ENCODE data around the gene ETS2.

ETS2 gene

DNA sequence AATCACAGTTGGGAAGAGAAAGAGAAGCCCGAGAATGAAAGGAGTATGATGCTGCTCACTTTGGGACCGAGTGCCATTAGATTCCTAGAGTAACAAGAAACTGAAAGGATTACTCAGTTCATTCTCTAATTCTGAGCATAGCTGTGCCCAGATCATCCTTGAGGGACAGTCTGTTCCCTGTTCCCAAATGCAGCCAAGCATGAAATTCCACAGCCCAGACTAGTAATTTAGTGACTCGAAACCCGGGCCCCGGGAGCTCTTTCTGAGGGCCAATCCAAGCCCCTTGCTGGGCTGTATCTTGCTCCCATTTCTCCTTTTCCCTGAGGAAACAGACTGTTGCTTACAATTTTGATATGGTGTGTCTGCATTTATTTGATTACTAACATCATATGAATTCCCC, 30.0 kb upstream of the ETS2 start:
- TF ChIP-seq NFIC (IDR thresholded peaks at IDR 0.05) (no peak), TAF1 (IDR thresholded peaks at IDR 0.05; ENCODE audit: low read depth) (no peak), RAD21 (IDR thresholded peaks at IDR 0.05; ENCODE audit: low read depth) (no peak), TCF12 (IDR thresholded peaks at IDR 0.05; ENCODE audit: low read depth) (no peak), TEAD4 (IDR thresholded peaks at IDR 0.05) (no peak), EP300 (IDR thresholded peaks at IDR 0.05; ENCODE audit: borderline replicate concordance) (no peak), ZBTB7A (IDR thresholded peaks at IDR 0.05; ENCODE audit: low read depth) (no peak), CEBPB (IDR thresholded peaks at IDR 0.05) (no peak)
- TF ChIP-seq, protein P1, sequence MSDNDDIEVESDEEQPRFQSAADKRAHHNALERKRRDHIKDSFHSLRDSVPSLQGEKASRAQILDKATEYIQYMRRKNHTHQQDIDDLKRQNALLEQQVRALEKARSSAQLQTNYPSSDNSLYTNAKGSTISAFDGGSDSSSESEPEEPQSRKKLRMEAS (IDR thresholded peaks at IDR 0.05) = no peak
- TF ChIP-seq, protein P2, sequence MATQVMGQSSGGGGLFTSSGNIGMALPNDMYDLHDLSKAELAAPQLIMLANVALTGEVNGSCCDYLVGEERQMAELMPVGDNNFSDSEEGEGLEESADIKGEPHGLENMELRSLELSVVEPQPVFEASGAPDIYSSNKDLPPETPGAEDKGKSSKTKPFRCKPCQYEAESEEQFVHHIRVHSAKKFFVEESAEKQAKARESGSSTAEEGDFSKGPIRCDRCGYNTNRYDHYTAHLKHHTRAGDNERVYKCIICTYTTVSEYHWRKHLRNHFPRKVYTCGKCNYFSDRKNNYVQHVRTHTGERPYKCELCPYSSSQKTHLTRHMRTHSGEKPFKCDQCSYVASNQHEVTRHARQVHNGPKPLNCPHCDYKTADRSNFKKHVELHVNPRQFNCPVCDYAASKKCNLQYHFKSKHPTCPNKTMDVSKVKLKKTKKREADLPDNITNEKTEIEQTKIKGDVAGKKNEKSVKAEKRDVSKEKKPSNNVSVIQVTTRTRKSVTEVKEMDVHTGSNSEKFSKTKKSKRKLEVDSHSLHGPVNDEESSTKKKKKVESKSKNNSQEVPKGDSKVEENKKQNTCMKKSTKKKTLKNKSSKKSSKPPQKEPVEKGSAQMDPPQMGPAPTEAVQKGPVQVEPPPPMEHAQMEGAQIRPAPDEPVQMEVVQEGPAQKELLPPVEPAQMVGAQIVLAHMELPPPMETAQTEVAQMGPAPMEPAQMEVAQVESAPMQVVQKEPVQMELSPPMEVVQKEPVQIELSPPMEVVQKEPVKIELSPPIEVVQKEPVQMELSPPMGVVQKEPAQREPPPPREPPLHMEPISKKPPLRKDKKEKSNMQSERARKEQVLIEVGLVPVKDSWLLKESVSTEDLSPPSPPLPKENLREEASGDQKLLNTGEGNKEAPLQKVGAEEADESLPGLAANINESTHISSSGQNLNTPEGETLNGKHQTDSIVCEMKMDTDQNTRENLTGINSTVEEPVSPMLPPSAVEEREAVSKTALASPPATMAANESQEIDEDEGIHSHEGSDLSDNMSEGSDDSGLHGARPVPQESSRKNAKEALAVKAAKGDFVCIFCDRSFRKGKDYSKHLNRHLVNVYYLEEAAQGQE (IDR thresholded peaks at IDR 0.05; ENCODE audit: low read depth) = no peak

DNA sequence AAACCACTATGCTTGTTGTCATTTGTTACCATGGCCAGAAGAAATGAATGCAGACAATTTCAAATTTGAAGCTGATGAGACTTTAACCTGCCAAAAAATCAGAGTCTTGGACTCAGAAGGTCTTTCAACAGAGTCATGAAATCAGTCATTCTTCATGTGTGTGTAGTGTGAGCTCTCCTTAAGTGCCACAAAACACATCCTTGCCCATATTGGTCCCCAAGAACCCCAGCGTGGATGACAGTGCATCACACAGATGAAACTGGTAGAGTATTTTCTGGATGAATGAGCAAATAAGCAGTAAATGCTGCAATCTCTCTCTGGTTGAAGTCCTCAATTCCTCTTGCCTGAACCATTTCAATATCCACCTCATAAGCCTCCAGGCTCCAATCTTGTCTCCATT, 28.7 kb upstream of the ETS2 start:
- TF ChIP-seq EP300 (IDR thresholded peaks at IDR 0.05; ENCODE audit: borderline replicate concordance) (no peak), YY1 (IDR thresholded peaks at IDR 0.05; ENCODE audit: low read depth) (no peak), TCF12 (IDR thresholded peaks at IDR 0.05; ENCODE audit: low read depth) (no peak), CEBPB (IDR thresholded peaks at IDR 0.05) (no peak), EGR1 (IDR thresholded peaks at IDR 0.05) (no peak), CREB1 (IDR thresholded peaks at IDR 0.05; ENCODE audit: low read depth) (no peak), TAF1 (IDR thresholded peaks at IDR 0.05; ENCODE audit: low read depth) (no peak), RAD21 (IDR thresholded peaks at IDR 0.05; ENCODE audit: low read depth) (no peak), NFIC (IDR thresholded peaks at IDR 0.05) (no peak), FOXM1 (IDR thresholded peaks at IDR 0.05; ENCODE audit: borderline replicate concordance, low read depth) (no peak), ZBTB7A (IDR thresholded peaks at IDR 0.05; ENCODE audit: low read depth) (no peak)
- TF ChIP-seq, protein P2 (IDR thresholded peaks at IDR 0.05; ENCODE audit: low read depth) = no peak
- TF ChIP-seq, protein P1 (IDR thresholded peaks at IDR 0.05) = no peak

DNA sequence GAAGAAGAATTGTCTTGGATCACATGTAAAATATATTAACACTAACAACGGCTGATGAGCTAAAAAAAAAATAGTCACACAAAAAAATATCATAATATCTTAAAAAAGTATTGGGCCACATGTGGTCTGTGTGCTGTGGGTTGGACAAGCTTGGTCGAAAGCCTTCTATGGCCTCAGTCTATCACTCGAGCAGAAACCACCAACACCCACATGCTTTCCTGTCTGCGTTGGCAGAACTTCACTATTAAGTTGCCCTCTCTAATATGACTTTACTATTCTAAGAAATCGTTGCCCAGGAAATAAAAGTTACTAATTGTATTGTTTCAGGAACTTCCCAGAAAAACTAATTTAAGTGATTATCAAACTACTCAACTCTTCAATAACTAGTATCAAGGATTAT, 28.2 kb upstream of the ETS2 start:
- TF ChIP-seq, protein P3, sequence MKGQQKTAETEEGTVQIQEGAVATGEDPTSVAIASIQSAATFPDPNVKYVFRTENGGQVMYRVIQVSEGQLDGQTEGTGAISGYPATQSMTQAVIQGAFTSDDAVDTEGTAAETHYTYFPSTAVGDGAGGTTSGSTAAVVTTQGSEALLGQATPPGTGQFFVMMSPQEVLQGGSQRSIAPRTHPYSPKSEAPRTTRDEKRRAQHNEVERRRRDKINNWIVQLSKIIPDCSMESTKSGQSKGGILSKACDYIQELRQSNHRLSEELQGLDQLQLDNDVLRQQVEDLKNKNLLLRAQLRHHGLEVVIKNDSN (IDR thresholded peaks at IDR 0.05) = no peak
- TF ChIP-seq TAF1 (IDR thresholded peaks at IDR 0.05; ENCODE audit: low read depth) (no peak), RAD21 (IDR thresholded peaks at IDR 0.05; ENCODE audit: low read depth) (no peak), EP300 (IDR thresholded peaks at IDR 0.05; ENCODE audit: borderline replicate concordance) (no peak), CEBPB (IDR thresholded peaks at IDR 0.05) (no peak)
- TF ChIP-seq, protein P2 (IDR thresholded peaks at IDR 0.05; ENCODE audit: low read depth) = no peak

DNA sequence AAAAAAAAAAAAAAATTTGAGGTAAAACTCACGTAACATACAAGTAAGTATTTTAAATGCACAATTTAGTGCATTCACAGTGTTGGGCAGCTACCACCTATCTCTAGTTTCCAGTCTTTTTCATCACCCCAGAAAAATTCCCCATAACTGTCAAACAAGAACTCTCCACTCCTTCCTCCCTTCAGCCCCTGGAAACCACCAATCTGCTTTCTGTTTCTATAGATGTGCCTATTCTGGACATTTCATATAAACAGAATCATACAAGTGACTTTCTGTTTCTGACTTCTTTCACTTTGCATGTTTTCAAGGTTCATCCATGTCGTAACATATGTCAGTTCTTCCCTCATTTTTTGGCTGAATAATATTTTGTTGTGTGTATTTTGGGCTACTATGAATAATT, 24.9 kb upstream of the ETS2 start:
- TF ChIP-seq, protein P1 (IDR thresholded peaks at IDR 0.05) = no peak
- no peak for TF ChIP-seq EP300 (IDR thresholded peaks at IDR 0.05; ENCODE audit: borderline replicate concordance)
- no peak for TF ChIP-seq RAD21 (IDR thresholded peaks at IDR 0.05; ENCODE audit: low read depth)
- no peak for TF ChIP-seq ZBTB7A (IDR thresholded peaks at IDR 0.05; ENCODE audit: low read depth)
- TF ChIP-seq YY1 (IDR thresholded peaks at IDR 0.05; ENCODE audit: low read depth) = no peak
- TF ChIP-seq TCF12 (IDR thresholded peaks at IDR 0.05; ENCODE audit: low read depth) = no peak

DNA sequence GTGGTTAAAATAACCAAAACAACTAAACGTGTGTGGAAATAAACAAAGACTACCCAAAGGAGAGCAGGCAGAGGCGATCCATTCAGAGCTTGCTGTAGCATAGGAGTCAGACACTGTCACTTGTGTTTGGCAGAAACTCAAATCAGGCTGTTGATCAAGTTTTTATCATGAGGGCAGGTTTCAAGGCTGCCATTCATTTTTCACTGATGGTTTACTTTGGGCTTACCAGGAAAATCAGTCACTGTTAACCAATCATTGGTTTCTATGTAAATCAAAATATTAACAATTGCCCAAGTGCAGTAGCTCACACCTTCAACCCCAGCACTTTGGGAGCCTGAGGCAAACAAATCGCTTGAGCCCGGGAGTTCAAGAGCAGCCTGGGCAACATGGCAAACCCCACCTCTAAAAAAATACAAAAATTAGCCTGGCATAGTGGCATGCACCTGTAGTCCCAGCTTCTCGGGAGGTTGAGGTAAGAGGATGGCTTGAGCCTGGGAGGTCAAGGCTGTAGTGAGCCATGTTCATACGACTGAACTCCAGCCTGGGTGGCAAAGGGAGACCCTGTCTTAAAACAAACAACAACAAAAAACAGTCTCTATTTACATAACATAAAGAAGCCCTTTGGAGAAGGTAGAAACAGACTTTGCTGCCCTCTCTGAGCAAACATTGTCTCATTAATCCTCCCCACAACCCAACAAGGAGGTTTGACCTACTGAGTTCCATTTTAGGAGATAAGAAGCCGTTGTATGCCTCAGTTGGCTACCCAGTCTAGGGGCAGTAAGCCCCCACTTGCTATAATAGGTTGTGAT, 21.1 kb upstream of the ETS2 start:
- TF ChIP-seq CREB1 (IDR thresholded peaks at IDR 0.05; ENCODE audit: low read depth) (no peak), TAF1 (IDR thresholded peaks at IDR 0.05; ENCODE audit: low read depth) (no peak), TCF12 (IDR thresholded peaks at IDR 0.05; ENCODE audit: low read depth) (no peak), TEAD4 (IDR thresholded peaks at IDR 0.05) (no peak), ZBTB7A (IDR thresholded peaks at IDR 0.05; ENCODE audit: low read depth) (no peak), CEBPB (IDR thresholded peaks at IDR 0.05) (no peak), NFIC (IDR thresholded peaks at IDR 0.05) (no peak), EP300 (IDR thresholded peaks at IDR 0.05; ENCODE audit: borderline replicate concordance) (no peak), YY1 (IDR thresholded peaks at IDR 0.05; ENCODE audit: low read depth) (no peak), FOXM1 (IDR thresholded peaks at IDR 0.05; ENCODE audit: borderline replicate concordance, low read depth) (no peak), EGR1 (IDR thresholded peaks at IDR 0.05) (no peak), RAD21 (IDR thresholded peaks at IDR 0.05; ENCODE audit: low read depth) (no peak)
- TF ChIP-seq, protein P3 (IDR thresholded peaks at IDR 0.05) = no peak
- TF ChIP-seq, protein P2 (IDR thresholded peaks at IDR 0.05; ENCODE audit: low read depth) = no peak
- TF ChIP-seq, protein P1 (IDR thresholded peaks at IDR 0.05) = no peak

Data from Ishikawa (cell line).